Heart left ventricle (tissue), 13 donors: ENCODE measurements around the gene NSD2.

Experiments used
- POLR2A ChIP-seq, 2 donors: fragments of 450-650 bp; IDR thresholded peaks; one replicate each; pipeline ENCODE4 v1.6.1; 2017; ENCODE audit warnings: antibody characterized with exemption in 2 of 2, mild to moderate bottlenecking in 2 of 2, moderate library complexity in 2 of 2
- TF ChIP-seq, protein P1 (sequence below), 12 donors: fragments of 200-600 bp; sonication (generic) in 4 of 12; IDR thresholded peaks; one replicate each; pipeline versions ENCODE4 v1.5.0 to v1.8.0; 2018 to 2022; ENCODE audit warnings: antibody characterized with exemption in 12 of 12, mild to moderate bottlenecking in 5 of 12
- donor health status: ischemic (EF 13 %, LVEDD 7.1; RV severe dilation, severe dysfunction).
- donor health status: DM: no; HTN: yes; CAD: no.
- donor health status: DM: no; HTN: no; CAD: no.
- donor health status: ischemic (EF 25% LVEDD 6.9; RV normal size, moderate dysfunction).
- donor health status: ischemic (EF 25% LVEDD 5.7; RV mildly dilated, moderate dysfunction).
- donor health status: ischemic (EF 35%, LVEDD 5.7; RV mildly dilated, moderate dysfunction).
- donor health status: nonischemic (EF 11% LVEDD 7.7; RV severe dilation, severe dysfunction).
- donor health status: DM: yes; HTN: yes; CAD: no.
- donor health status: PGD.
- donor health status: ischemic (EF 29% LVEDD 5.4; RV normal size, mild dysfunction).
- donor health status: nonischemic (EF 23%, LVEDD 6.1; RV moderate dilation, normal function).

- TF ChIP-seq, protein P1, sequence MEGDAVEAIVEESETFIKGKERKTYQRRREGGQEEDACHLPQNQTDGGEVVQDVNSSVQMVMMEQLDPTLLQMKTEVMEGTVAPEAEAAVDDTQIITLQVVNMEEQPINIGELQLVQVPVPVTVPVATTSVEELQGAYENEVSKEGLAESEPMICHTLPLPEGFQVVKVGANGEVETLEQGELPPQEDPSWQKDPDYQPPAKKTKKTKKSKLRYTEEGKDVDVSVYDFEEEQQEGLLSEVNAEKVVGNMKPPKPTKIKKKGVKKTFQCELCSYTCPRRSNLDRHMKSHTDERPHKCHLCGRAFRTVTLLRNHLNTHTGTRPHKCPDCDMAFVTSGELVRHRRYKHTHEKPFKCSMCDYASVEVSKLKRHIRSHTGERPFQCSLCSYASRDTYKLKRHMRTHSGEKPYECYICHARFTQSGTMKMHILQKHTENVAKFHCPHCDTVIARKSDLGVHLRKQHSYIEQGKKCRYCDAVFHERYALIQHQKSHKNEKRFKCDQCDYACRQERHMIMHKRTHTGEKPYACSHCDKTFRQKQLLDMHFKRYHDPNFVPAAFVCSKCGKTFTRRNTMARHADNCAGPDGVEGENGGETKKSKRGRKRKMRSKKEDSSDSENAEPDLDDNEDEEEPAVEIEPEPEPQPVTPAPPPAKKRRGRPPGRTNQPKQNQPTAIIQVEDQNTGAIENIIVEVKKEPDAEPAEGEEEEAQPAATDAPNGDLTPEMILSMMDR (IDR thresholded peaks at IDR 0.05) = no peak
- no peak for TF ChIP-seq POLR2A (IDR thresholded peaks at IDR 0.05)
Observed at GRCh38 chr4:1882850-1883271, 11.7 kb downstream of the NSD2 start.
